HG03097 (cell line): ENCODE measurements around the gene NLRP14.

ENCODE experiments used
- ATAC-seq: cut with Tn5 transposase; IDR thresholded peaks from one replicate; pipeline ENCODE4 v1.9.1; 2021; ENCODE audit not compliant: unreplicated experiment, low FRiP score

NLRP14 gene

GRCh38 chr11:7020183-7020917, at the start of gene NLRP14, which contains the start of gene ZNF214:
NLRP14 (plus strand) TSS chr11:7020479; CDS start chr11:7038587, 18,108 bp downstream.
ZNF214 (minus strand) TSS chr11:7020346; CDS start chr11:7002835, 17,511 bp downstream.
- no peak for ATAC-seq

GRCh38 chr11:6979365-6979764, 40.9 kb upstream of the NLRP14 start:
- no peak for ATAC-seq

GRCh38 chr11:6986487-6986886, 33.8 kb upstream of the NLRP14 start:
- ATAC-seq: no peak

GRCh38 chr11:6988506-6988905, 31.8 kb upstream of the NLRP14 start:
- no peak for ATAC-seq

GRCh38 chr11:6991227-6991626, 29.1 kb upstream of the NLRP14 start:
- ATAC-seq: no peak

GRCh38 chr11:6992026-6992425, 28.3 kb upstream of the NLRP14 start:
- ATAC-seq: no peak

- no peak for ATAC-seq
These were observed 27.5 kb upstream of the NLRP14 start for GRCh38 chr11:6992457-6993417.

- no peak for ATAC-seq
These were observed 24.6 kb upstream of the NLRP14 start for GRCh38 chr11:6995703-6996102.

GRCh38 chr11:7004482-7004881, 15.8 kb upstream of the NLRP14 start:
- ATAC-seq: no peak

- ATAC-seq: no peak
These were observed 6.2 kb upstream of the NLRP14 start for GRCh38 chr11:7014118-7014517.

GRCh38 chr11:7016011-7016410, 4.3 kb upstream of the NLRP14 start:
- ATAC-seq: no peak

GRCh38 chr11:7019500-7020182, 638 bp upstream of the NLRP14 start:
- ATAC-seq: no peak

- no peak for ATAC-seq
These were observed 1.0 kb downstream of the NLRP14 start for GRCh38 chr11:7021318-7021717.

- ATAC-seq: no peak
These were observed 7.9 kb downstream of the NLRP14 start for GRCh38 chr11:7028141-7028540.

- no peak for ATAC-seq
These were observed 10.6 kb downstream of the NLRP14 start for GRCh38 chr11:7030836-7031235.

GRCh38 chr11:7031471-7031871, 11.2 kb downstream of the NLRP14 start:
- no peak for ATAC-seq

- ATAC-seq: no peak
These were observed 12.4 kb downstream of the NLRP14 start for GRCh38 chr11:7032692-7033091.

- ATAC-seq: no peak
These were observed 13.7 kb downstream of the NLRP14 start for GRCh38 chr11:7034019-7034418.

- no peak for ATAC-seq
These were observed 26.3 kb downstream of the NLRP14 start for GRCh38 chr11:7046474-7047175.

GRCh38 chr11:7050191-7050590, 29.9 kb downstream of the NLRP14 start:
- no peak for ATAC-seq
